ENCODE measurements around the gene NDUFAF8.

GRCh38 chr17:81271226-81271625 is 32.1 kb downstream of the NDUFAF8 start:
- TF ChIP-seq CTCF (IDR thresholded peaks at IDR 0.05; ENCODE audit: insufficient read depth, low read length, poor library complexity, severe bottlenecking) (no peak), EZH2phosphoT487 (conservative IDR thresholded peaks at IDR 0.05; ENCODE audit: low read length) (no peak)
